IMR-90 (cell line): ENCODE data around the gene ACAP2. TPM values are rescaled to one million over a fixed set of nuclear protein-coding genes. Genes with fewer than 3 reads are reported as not detected.

ENCODE experiments used
- ATAC-seq: fragments of 200-7000 bp; cut with Tn5 transposase; 2 replicates; pipeline ENCODE4 v1.9.1; 2020; ENCODE audit warnings: low read depth, mild to moderate bottlenecking, moderate library complexity
- BruUV-seq: library from RNA; stranded (reverse); fragments of 400-500 nt; replicated peaks from 2 replicates; lab custom pipeline; 2021; lab: Mats Ljungman, UMichigan
- CTCF ChIA-PET: fragments of 300-600 bp; formaldehyde crosslinking; extraction: SDS; loops from one replicate; lab custom pipeline; 2021; ENCODE audit warnings: antibody characterized with exemption; lab: Yijun Ruan, JAX
- POLR2A ChIA-PET: fragments of 300-600 bp; sonication (Branson Sonifier 250); formaldehyde crosslinking; loops from one replicate; lab custom pipeline; 2022; ENCODE audit warnings: antibody characterized with exemption; ENCODE audit not compliant: unreplicated experiment; lab: Charles Lee
- DNase-seq: peaks from one replicate; pipeline ENCODE4 v3.0.0; 2013
- H2AFZ ChIP-seq: replicated peaks from 2 replicates; pipeline ENCODE3; 2013; ENCODE audit warnings: low read length, mild to moderate bottlenecking; ENCODE audit not compliant: poor library complexity
- H2AK5ac ChIP-seq: 2 replicates; pipeline ENCODE4 v1.6.1; 2013; ENCODE audit warnings: low read depth, low read length, inconsistent platforms
- H2AK9ac ChIP-seq: replicated peaks from 2 replicates; pipeline ENCODE3; 2013; ENCODE audit warnings: mild to moderate bottlenecking, low read depth, low read length, moderate library complexity; ENCODE audit not compliant: poor library complexity
- H2BK120ac ChIP-seq: 2 replicates; pipeline ENCODE4 v1.6.1; 2013; ENCODE audit warnings: low read depth, low read length, inconsistent platforms
- H2BK15ac ChIP-seq: 3 replicates; pipeline ENCODE4 v1.6.1; 2013; ENCODE audit warnings: low read depth, low read length, inconsistent platforms
- H2BK20ac ChIP-seq: 2 replicates; pipeline ENCODE4 v1.6.1; 2013; ENCODE audit warnings: low read depth, mild to moderate bottlenecking, inconsistent platforms, low read length, moderate library complexity
- H2BK5ac ChIP-seq: 2 replicates; pipeline ENCODE4 v1.6.1; 2013; ENCODE audit warnings: mild to moderate bottlenecking, low read depth, low read length, inconsistent platforms; ENCODE audit not compliant: poor library complexity, severe bottlenecking
- H3K14ac ChIP-seq: replicated peaks from 2 replicates; pipeline ENCODE4 v1.6.1; 2013; ENCODE audit warnings: low read depth, low read length, inconsistent platforms
- H3K18ac ChIP-seq: 2 replicates; pipeline ENCODE4 v1.6.1; 2013; ENCODE audit warnings: low read depth, low read length, control low read depth
- H3K23ac ChIP-seq: 2 replicates; pipeline ENCODE4 v1.6.1; 2013; ENCODE audit warnings: low read depth, low read length, inconsistent platforms
- H3K27ac ChIP-seq: 2 replicates; pipeline ENCODE4 v1.5.1; 2013; ENCODE audit warnings: mild to moderate bottlenecking, control low read depth, low read length; ENCODE audit not compliant: insufficient read depth
- H3K27me3 ChIP-seq: 2 replicates; pipeline ENCODE4 v1.6.1; 2013; ENCODE audit warnings: low read length; ENCODE audit not compliant: control insufficient read depth, insufficient read depth
- H3K36me3 ChIP-seq: 2 replicates; pipeline ENCODE4 v1.6.1; 2013; ENCODE audit warnings: low read length, mixed read lengths; ENCODE audit not compliant: control insufficient read depth, insufficient read depth
- H3K4ac ChIP-seq: 2 replicates; pipeline ENCODE4 v1.6.1; 2013; ENCODE audit warnings: low read depth, low read length, inconsistent platforms
- H3K4me1 ChIP-seq: 2 replicates; pipeline ENCODE4 v1.6.1; 2013; ENCODE audit warnings: low read length, mixed read lengths; ENCODE audit not compliant: control insufficient read depth, insufficient read depth
- H3K4me2 ChIP-seq: 2 replicates; pipeline ENCODE4 v1.6.1; 2013; ENCODE audit warnings: low read depth, mild to moderate bottlenecking, control low read depth, low read length, moderate library complexity
- H3K4me3 ChIP-seq: 2 replicates; pipeline ENCODE4 v1.5.1; 2013; ENCODE audit warnings: low read depth, mild to moderate bottlenecking, control low read depth, low read length, moderate library complexity; ENCODE audit not compliant: insufficient read depth
- H3K56ac ChIP-seq: 2 replicates; pipeline ENCODE4 v1.6.1; 2013; ENCODE audit warnings: low read length, inconsistent platforms; ENCODE audit not compliant: insufficient read depth; ENCODE audit errors: extremely low read depth
- H3K79me1 ChIP-seq, 2 experiments: 2 replicates each; pipeline ENCODE4 v1.6.1; 2013; ENCODE audit warnings: low read length in 2 of 2, inconsistent platforms in 1 of 2, low read depth in 1 of 2
- H3K9ac ChIP-seq: 2 replicates; pipeline ENCODE4 v1.6.1; 2013; ENCODE audit warnings: low read depth, low read length, control low read depth
- H3K9me1 ChIP-seq: 2 replicates; pipeline ENCODE4 v1.6.1; 2013; ENCODE audit warnings: low read length, inconsistent platforms; ENCODE audit not compliant: insufficient read depth
- H3K9me3 ChIP-seq: 2 replicates; pipeline ENCODE4 v1.6.1; 2013; ENCODE audit warnings: low read length; ENCODE audit not compliant: control insufficient read depth, insufficient read depth
- H4K20me1 ChIP-seq: 2 replicates; pipeline ENCODE4 v1.6.1; 2013; ENCODE audit warnings: low read length, inconsistent platforms; ENCODE audit not compliant: insufficient read depth
- H4K5ac ChIP-seq: 2 replicates; pipeline ENCODE4 v1.6.1; 2013; ENCODE audit warnings: mild to moderate bottlenecking, low read depth, low read length, control low read depth
- H4K8ac ChIP-seq, 2 experiments: 2 replicates each; pipeline ENCODE4 v1.6.1; 2013; ENCODE audit warnings: low read depth in 2 of 2, low read length in 2 of 2, control low read depth in 1 of 2, inconsistent platforms in 1 of 2
- H4K91ac ChIP-seq: 2 replicates; pipeline ENCODE4 v1.6.1; 2013; ENCODE audit warnings: low read depth, low read length, inconsistent platforms; ENCODE audit not compliant: insufficient read depth
- BHLHE40 ChIP-seq: fragments of 150-350 bp; IDR thresholded peaks from 2 replicates; pipeline ENCODE4 v1.6.1; 2016; ENCODE audit warnings: mild to moderate bottlenecking, low read depth, low read length
- CEBPB ChIP-seq: IDR thresholded peaks from 2 replicates; pipeline ENCODE4 v1.6.1; 2012; ENCODE audit warnings: low read depth, low read length, improper control_type of control experiment
- CHD1 ChIP-seq: IDR thresholded peaks from 2 replicates; pipeline ENCODE4 v1.6.1; 2012; ENCODE audit warnings: low read depth, low read length, improper control_type of control experiment
- ELK1 ChIP-seq: fragments of 150-350 bp; IDR thresholded peaks from 2 replicates; pipeline ENCODE4 v1.6.1; 2016; ENCODE audit warnings: low read depth, mild to moderate bottlenecking, low read length, moderate library complexity, borderline replicate concordance
- FOS ChIP-seq: fragments of 150-350 bp; IDR thresholded peaks from 2 replicates; pipeline ENCODE4 v1.6.1; 2016; ENCODE audit warnings: low read depth, low read length
- MAFK ChIP-seq: IDR thresholded peaks from 2 replicates; pipeline ENCODE4 v1.6.1; 2012; ENCODE audit warnings: low read depth, low read length, improper control_type of control experiment
- MAZ ChIP-seq: IDR thresholded peaks from 2 replicates; pipeline ENCODE4 v1.6.1; 2012; ENCODE audit warnings: low read depth, mild to moderate bottlenecking, low read length, improper control_type of control experiment, moderate library complexity, borderline replicate concordance
- MXI1 ChIP-seq: IDR thresholded peaks from 2 replicates; pipeline ENCODE4 v1.6.1; 2012; ENCODE audit warnings: low read depth, mild to moderate bottlenecking, low read length, moderate library complexity, borderline replicate concordance
- NFE2L2 ChIP-seq: fragments of 150-350 bp; IDR thresholded peaks from 2 replicates; pipeline ENCODE4 v1.6.1; 2016; ENCODE audit warnings: low read depth, mild to moderate bottlenecking, low read length
- POLR2A ChIP-seq: IDR thresholded peaks from 2 replicates; pipeline ENCODE4 v1.6.1; 2012; ENCODE audit warnings: mild to moderate bottlenecking, low read depth, low read length
- RAD21 ChIP-seq: IDR thresholded peaks from 2 replicates; pipeline ENCODE4 v1.6.1; 2012; ENCODE audit warnings: low read length, improper control_type of control experiment
- RCOR1 ChIP-seq: IDR thresholded peaks from 2 replicates; pipeline ENCODE4 v1.6.1; 2012; ENCODE audit warnings: mild to moderate bottlenecking, low read length, improper control_type of control experiment; ENCODE audit not compliant: insufficient replicate concordance
- RFX5 ChIP-seq: IDR thresholded peaks from 2 replicates; pipeline ENCODE4 v1.8.0; 2012; ENCODE audit warnings: low read depth, mild to moderate bottlenecking, low read length, moderate library complexity
- SMC3 ChIP-seq: fragments of 150-350 bp; IDR thresholded peaks from 2 replicates; pipeline ENCODE4 v1.6.1; 2016; ENCODE audit warnings: low read depth, mild to moderate bottlenecking, antibody characterized with exemption, low read length, moderate library complexity
- whole genome bisulfite sequencing, 2 experiments: methylation state at CpG; one replicate each; pipeline versions ENCODE4 v1.1.5 to v1.1.7; 2013; ENCODE audit warnings: missing lambda C conversion rate in 2 of 2; ENCODE audit not compliant: insufficient read length in 1 of 2; ENCODE audit errors: extremely low coverage in 2 of 2; 5-methylcytosine and 5-hydroxymethylcytosine counted together
- dilution Hi-C: fragments of 300-500 bp; cut with HindIII; formaldehyde crosslinking; loops from one replicate; pipeline ENCODE4 v1.14.3; 2018; ENCODE audit warnings: low sequenced_read_pairs; ENCODE audit not compliant: unreplicated experiment
- in situ Hi-C: fragments of 300-500 bp; cut with MboI; formaldehyde crosslinking; loops from 3 replicates; pipeline ENCODE4 v1.14.3; 2019; ENCODE audit warnings: low sequenced_read_pairs, inconsistent platforms, mixed read lengths
- intact Hi-C: fragments of 100-400 bp; cut with micrococcal nuclease; formaldehyde crosslinking; loops from 2 replicates; pipeline ENCODE4 v1.10.0; 2022
- polyA plus RNA-seq, 3 experiments: library from polyadenylated mRNA; depleted of rRNA; stranded (reverse); fragments of >200 nt; gene quantifications; 2 replicates each; pipeline ENCODE4 v1.2.3, GENCODE V29; 2012; ENCODE audit warnings: low replicate concordance in 1 of 3
- total RNA-seq: library from RNA; depleted of rRNA; stranded (reverse); fragments of >200 nt; gene quantifications from 2 replicates; pipeline ENCODE4 v1.2.3, GENCODE V29; 2012
- TF ChIP-seq, protein P1 (sequence below): conservative IDR thresholded peaks from 2 replicates; pipeline ENCODE4 v1.5.1; 2012; ENCODE audit warnings: mild to moderate bottlenecking, low read depth, low read length, improper control_type of control experiment
- TF ChIP-seq, protein P2 (sequence below): fragments of 150-350 bp; IDR thresholded peaks from 2 replicates; pipeline ENCODE4 v1.6.1; 2017; ENCODE audit warnings: mild to moderate bottlenecking, antibody characterized with exemption, low read length, low read depth

ACAP2 gene
- total and polyA plus RNA-seq, 2 of the 4 experiments (the other 2 are of a cell fraction) = 11.9 to 35.1 TPM

DNA sequence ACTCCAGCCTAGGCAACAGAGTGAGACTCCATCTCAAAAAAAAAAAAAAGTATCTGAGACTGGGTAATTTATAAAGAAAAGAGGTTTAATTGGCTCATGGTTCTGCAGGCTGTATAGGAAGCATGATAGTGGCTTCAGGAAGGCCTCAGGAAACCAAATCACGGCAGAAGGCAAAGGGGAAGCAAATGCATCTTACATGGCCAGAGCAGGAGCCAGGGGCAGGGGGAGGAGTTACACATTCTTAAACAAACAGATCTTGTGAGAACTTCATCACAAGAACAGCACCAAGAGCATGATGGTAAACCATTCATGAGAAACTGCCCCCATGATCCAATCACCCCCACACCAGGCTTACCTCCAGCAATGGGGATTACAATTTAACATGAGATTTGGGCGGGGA is 37.2 kb downstream of the ACAP2 start:
- no peak for TF ChIP-seq POLR2A
- TF ChIP-seq, protein P1, sequence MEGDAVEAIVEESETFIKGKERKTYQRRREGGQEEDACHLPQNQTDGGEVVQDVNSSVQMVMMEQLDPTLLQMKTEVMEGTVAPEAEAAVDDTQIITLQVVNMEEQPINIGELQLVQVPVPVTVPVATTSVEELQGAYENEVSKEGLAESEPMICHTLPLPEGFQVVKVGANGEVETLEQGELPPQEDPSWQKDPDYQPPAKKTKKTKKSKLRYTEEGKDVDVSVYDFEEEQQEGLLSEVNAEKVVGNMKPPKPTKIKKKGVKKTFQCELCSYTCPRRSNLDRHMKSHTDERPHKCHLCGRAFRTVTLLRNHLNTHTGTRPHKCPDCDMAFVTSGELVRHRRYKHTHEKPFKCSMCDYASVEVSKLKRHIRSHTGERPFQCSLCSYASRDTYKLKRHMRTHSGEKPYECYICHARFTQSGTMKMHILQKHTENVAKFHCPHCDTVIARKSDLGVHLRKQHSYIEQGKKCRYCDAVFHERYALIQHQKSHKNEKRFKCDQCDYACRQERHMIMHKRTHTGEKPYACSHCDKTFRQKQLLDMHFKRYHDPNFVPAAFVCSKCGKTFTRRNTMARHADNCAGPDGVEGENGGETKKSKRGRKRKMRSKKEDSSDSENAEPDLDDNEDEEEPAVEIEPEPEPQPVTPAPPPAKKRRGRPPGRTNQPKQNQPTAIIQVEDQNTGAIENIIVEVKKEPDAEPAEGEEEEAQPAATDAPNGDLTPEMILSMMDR = no peak
- no peak for TF ChIP-seq RFX5
- no peak for TF ChIP-seq FOS
- TF ChIP-seq CHD1 = no peak
- no peak for TF ChIP-seq MAZ
- TF ChIP-seq BHLHE40 = no peak
- no peak for TF ChIP-seq NFE2L2
- TF ChIP-seq MXI1 = no peak
- TF ChIP-seq, protein P2, sequence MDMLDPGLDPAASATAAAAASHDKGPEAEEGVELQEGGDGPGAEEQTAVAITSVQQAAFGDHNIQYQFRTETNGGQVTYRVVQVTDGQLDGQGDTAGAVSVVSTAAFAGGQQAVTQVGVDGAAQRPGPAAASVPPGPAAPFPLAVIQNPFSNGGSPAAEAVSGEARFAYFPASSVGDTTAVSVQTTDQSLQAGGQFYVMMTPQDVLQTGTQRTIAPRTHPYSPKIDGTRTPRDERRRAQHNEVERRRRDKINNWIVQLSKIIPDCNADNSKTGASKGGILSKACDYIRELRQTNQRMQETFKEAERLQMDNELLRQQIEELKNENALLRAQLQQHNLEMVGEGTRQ = no peak
- TF ChIP-seq RCOR1 = no peak
- TF ChIP-seq CEBPB = no peak
- no peak for TF ChIP-seq SMC3
- TF ChIP-seq RAD21 = no peak
- TF ChIP-seq MAFK = no peak
- no peak for TF ChIP-seq ELK1
- Histone ChIP-seq H4K20me1 (peaks cover 40% of the 10 kb centered on the region), H3K4me1 (0 out of 2 replicates have a peak, but pooled peaks cover 1% of the 10 kb centered on the region), H2BK15ac (no peak overlapping the region), H3K36me3 (peaks cover 2% of the 10 kb centered on the region; the same call in 1 of the 2 replicates), H4K8ac (no peak overlapping the region), H3K79me1 (peaks cover 22 to 51% of the 10 kb centered on the region in 2 experiments), H3K18ac (no peak overlapping the region), H3K56ac (no peak overlapping the region), H2BK20ac (no peak overlapping the region), H3K4me3 (no peak overlapping the region), H2AFZ (no peak overlapping the region), H2BK120ac (no peak overlapping the region), H2AK9ac (no peak overlapping the region), H4K91ac (no peak overlapping the region), H3K9me1 (peaks cover 6% of the 10 kb centered on the region; the same call in 1 of the 2 replicates), H3K9me3 (no peaks in the 10 kb centered on the region), H3K27ac (no peak overlapping the region), H3K27me3 (no peaks in the 10 kb centered on the region), H3K4ac (no peak overlapping the region), H3K23ac (no peak overlapping the region), H4K5ac (no peak overlapping the region), H3K9ac (no peak overlapping the region), H3K14ac (no peak overlapping the region), H2AK5ac (no peak overlapping the region), H3K4me2 (no peak overlapping the region), H2BK5ac (no peak overlapping the region)
- no peak for DNase-seq
- no TSS peak for BruUV-seq
- intact Hi-C loops (no loop called here), in situ Hi-C loops (no loop called here), dilution Hi-C loops (no loop called here)
- no CpG with 5 or more reads among the region's 2 CpGs for WGBS, 2 experiments
- POLR2A ChIA-PET = no interaction called here
- no peak for ATAC-seq
- CTCF ChIA-PET = no interaction called here
